ENCODE results near the gene PSENEN. TPM values are rescaled to one million over a fixed set of nuclear protein-coding genes. Genes with fewer than 3 reads are reported as not detected.

The PSENEN gene
- total and polyA plus RNA-seq, 2 experiments from 2014 or later, result 43.7 to 173 TPM

GRCh38 chr19:35755131-35755549 is 9.7 kb downstream of the PSENEN start:
- TF ChIP-seq CTCF (IDR thresholded peaks at IDR 0.05; ENCODE audit: low read depth, low read length), result no peak
- H3K9me3 ChIP-seq (ENCODE audit: low read depth), result no peaks in the 10 kb centered on the region
- H3K36me3 ChIP-seq, result no peaks in the 10 kb centered on the region
- peaks cover 18% of the 10 kb centered on the region for H3K4me1 ChIP-seq (ENCODE audit: low read depth)
- no peak overlapping the region for H3K4me3 ChIP-seq
- no peak for DNase-seq (ENCODE audit: low read depth in 1 of 2, low spot score in 1 of 2)
- no peak overlapping the region for H3K27ac ChIP-seq
- no peaks in the 10 kb centered on the region for H3K27me3 ChIP-seq

GRCh38 chr19:35755550-35756376 is 10.3 kb downstream of the PSENEN start:
- Histone ChIP-seq H3K27me3 (no peaks in the 10 kb centered on the region), H3K36me3 (no peaks in the 10 kb centered on the region), H3K9me3 (ENCODE audit: low read depth) (no peaks in the 10 kb centered on the region), H3K4me3 (no peak overlapping the region), H3K27ac (peak overlapping the region; percentile 86), H3K4me1 (ENCODE audit: low read depth) (peaks cover 18% of the 10 kb centered on the region)
- peak in 1 of 2 donors; percentile 92 for DNase-seq (ENCODE audit: low read depth in 1 of 2, low spot score in 1 of 2)
- no peak for TF ChIP-seq CTCF (IDR thresholded peaks at IDR 0.05; ENCODE audit: low read depth, low read length)

DNA sequence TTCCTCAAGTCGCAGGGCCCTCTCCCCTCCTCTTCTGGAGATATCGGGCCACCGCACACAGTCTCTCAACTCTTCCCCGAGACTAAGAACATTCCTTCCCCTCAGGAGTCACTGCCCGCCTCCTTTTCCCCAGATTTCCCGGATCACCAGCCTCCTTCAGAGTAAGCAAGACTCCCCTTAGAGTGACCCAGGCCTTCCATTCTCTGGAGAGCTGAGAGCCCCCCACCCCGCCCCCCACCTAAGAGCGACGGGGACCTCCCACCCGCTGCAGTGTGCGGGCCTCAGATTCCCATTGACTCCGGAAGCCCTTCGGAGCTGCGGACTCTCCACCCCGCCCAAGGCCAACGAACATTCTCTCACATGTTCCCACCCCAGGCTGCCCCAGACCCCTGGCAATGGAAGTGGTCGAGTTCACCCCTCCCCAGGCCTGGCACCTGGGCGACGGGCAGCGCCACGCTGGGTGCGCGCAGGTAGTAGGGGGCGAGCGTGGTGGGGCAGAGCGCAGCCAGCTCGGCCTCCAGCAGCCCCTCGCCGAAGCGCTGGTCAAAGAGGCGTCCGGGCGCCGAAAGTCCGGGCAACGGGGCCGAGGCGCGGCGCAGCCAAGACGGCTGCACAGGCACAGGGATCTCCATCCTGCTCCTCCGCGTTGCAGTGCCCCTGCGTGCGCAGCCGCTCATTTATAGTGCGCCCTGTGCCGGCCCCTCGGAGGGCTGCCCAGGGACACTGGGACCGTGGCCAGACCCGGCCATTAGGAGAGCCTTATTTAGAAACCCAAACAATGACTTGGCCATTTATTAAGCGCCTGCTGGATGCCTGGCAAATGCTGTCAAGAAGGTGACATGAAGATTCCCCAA is 11.2 kb downstream of the PSENEN start, which contains the start of gene HSPB6:
Gene HSPB6, minus strand, starts transcription at position 653 of the 854 bp plus-strand sequence. Its CDS starts 21 bp downstream, at position 632.
- no peaks in the 10 kb centered on the region for H3K9me3 ChIP-seq (ENCODE audit: low read depth)
- no peaks in the 10 kb centered on the region for H3K27me3 ChIP-seq
- H3K27ac ChIP-seq, result peak within 1 kb of the TSS; percentile 86
- H3K36me3 ChIP-seq, result no peaks in the 10 kb centered on the region
- H3K4me3 ChIP-seq, result peak within 1 kb of the TSS; percentile 60
- peaks cover 18% of the 10 kb centered on the region for H3K4me1 ChIP-seq (ENCODE audit: low read depth)
- DNase-seq (ENCODE audit: low read depth in 1 of 2, low spot score in 1 of 2), result peak in 1 of 2 donors; percentile 83
- TF ChIP-seq CTCF (IDR thresholded peaks at IDR 0.05; ENCODE audit: low read depth, low read length), result no peak

DNA sequence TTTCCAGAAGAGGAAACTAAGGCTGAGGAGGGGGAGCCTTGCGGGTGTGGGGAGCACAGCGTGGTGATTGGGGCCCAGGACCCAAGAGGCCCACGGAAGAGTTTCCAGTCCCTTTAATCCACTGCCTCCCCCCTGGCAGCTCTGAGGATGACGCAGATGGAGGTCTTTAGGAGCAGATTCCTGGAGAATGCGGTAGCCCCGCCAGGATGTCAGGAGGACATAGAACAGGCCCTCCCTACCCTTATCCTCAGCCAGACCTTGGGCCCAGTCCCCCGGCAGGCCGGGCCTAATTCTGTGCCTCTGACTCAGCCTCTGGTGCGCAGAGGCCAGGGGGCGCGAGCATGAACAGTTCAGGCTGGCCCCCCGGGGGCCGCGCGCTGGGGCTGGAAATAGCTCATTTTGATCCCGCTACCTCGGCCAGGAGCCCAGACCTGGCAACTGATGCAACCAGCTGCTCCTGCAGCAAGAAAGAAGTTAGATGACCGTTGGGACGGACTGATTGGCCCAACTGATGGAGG is 11.8 kb downstream of the PSENEN start:
- DNase-seq (ENCODE audit: low read depth in 1 of 2, low spot score in 1 of 2), result peak; percentile 73 to 98
- peak; percentile 9 for TF ChIP-seq CTCF (IDR thresholded peaks at IDR 0.05; ENCODE audit: low read depth, low read length)
- Histone ChIP-seq H3K9me3 (ENCODE audit: low read depth) (no peaks in the 10 kb centered on the region), H3K27ac (peak overlapping the region; percentile 86), H3K27me3 (no peaks in the 10 kb centered on the region), H3K4me1 (ENCODE audit: low read depth) (peaks cover 18% of the 10 kb centered on the region), H3K36me3 (no peaks in the 10 kb centered on the region), H3K4me3 (peak overlapping the region; percentile 60)
